Fibroblast of lung (primary cell): ENCODE data around the gene ARMC3.

ENCODE experiments used
- EZH2 ChIP-seq: IDR thresholded peaks from 2 replicates; pipeline ENCODE4 v1.5.1; 2012; ENCODE audit warnings: low read length, control low read depth, mild to moderate bottlenecking; ENCODE audit errors: missing control alignments
- TF ChIP-seq, protein P1 (sequence below), 2 donors: IDR thresholded peaks in 1 of 2; conservative IDR thresholded peaks in 1 of 2; 1 replicate in 1 of 2; 2 replicates in 1 of 2; pipeline ENCODE4 v1.5.1; 2011 to 2012; ENCODE audit warnings: low read length in 2 of 2, control low read depth in 1 of 2, inconsistent platforms in 1 of 2, low read depth in 1 of 2, mild to moderate bottlenecking in 1 of 2

DNA sequence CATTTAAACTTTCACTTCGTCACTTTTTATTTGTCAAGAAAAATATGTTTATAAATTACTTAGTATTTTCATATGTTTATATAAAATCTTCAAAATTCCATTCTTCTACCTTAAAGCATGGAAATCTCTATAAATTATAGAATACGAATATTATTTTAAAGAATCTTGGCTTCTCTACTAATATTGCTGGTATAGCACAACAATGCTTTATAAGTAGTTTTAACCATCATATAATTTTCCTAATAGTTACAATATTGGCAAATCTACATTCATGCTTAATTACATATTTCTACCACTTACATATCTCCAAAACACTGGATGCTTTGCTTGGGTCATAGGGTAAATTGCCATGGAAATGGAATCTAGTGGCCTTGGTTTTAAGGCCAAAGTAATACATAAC, 21.1 kb upstream of the ARMC3 start:
- TF ChIP-seq, protein P1, sequence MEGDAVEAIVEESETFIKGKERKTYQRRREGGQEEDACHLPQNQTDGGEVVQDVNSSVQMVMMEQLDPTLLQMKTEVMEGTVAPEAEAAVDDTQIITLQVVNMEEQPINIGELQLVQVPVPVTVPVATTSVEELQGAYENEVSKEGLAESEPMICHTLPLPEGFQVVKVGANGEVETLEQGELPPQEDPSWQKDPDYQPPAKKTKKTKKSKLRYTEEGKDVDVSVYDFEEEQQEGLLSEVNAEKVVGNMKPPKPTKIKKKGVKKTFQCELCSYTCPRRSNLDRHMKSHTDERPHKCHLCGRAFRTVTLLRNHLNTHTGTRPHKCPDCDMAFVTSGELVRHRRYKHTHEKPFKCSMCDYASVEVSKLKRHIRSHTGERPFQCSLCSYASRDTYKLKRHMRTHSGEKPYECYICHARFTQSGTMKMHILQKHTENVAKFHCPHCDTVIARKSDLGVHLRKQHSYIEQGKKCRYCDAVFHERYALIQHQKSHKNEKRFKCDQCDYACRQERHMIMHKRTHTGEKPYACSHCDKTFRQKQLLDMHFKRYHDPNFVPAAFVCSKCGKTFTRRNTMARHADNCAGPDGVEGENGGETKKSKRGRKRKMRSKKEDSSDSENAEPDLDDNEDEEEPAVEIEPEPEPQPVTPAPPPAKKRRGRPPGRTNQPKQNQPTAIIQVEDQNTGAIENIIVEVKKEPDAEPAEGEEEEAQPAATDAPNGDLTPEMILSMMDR (conservative IDR thresholded peaks at IDR 0.05 in 1 of 2, IDR thresholded peaks at IDR 0.05 in 1 of 2; ENCODE audit: low read depth in 1 of 2, low read length in 2 of 2) = no peak
- TF ChIP-seq EZH2 = no peak
